Activated naive CD8-positive, alpha-beta T cell (primary cell): ENCODE results near the gene LARGE1.

Experiments
- H3K27ac Mint-ChIP-seq: one replicate; pipeline ENCODE4 v1.8.0; 2021; ENCODE audit warnings: mixed read lengths
- H3K27me3 Mint-ChIP-seq: one replicate; pipeline ENCODE4 v1.8.0; 2021; ENCODE audit warnings: mixed read lengths
- H3K36me3 Mint-ChIP-seq: one replicate; pipeline ENCODE4 v1.8.0; 2021; ENCODE audit warnings: mixed read lengths
- H3K4me1 Mint-ChIP-seq: one replicate; pipeline ENCODE4 v1.8.0; 2021; ENCODE audit warnings: low read depth, mixed read lengths
- H3K4me3 Mint-ChIP-seq: one replicate; pipeline ENCODE4 v1.8.0; 2021; ENCODE audit warnings: mild to moderate bottlenecking, mixed read lengths
- H3K9me3 Mint-ChIP-seq: one replicate; pipeline ENCODE4 v1.8.0; 2021; ENCODE audit warnings: low read depth, mixed read lengths

The LARGE1 gene

DNA sequence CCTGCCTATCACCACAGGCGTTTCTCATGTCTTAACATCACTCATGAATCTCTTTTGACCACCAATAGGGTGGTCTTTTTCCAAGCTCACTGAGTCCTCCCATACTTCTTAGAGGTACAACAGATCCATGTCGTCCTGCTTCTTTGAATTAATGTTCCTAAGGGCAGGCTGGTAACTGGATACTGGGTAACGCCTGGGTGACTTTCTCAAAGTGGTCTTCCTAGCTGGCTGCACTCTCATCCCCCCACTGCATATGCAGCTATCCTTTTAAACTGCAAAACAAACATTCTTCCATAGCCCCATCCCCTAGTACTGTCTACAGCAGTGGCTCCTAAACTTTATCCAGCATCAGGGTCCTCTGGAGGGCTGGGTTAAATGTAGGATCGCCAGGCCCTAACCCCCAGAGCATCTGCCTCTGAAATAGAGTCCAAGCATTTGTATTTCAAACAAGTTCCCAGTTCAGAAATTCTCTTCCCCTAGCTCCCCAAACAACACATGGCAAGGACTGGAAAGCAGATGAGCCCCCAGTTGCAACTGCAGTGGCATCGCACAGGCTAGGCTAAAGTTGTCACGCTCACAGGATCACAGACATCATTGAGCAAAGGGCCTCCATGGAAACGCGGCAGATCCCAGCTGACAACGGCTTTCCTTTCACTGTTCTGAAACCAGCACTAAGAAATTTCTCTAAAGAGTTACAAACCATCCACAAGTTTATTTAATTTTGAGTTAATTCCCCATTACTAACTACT lies 204.9 kb downstream of the LARGE1 start:
- Mint-ChIP-seq H3K27me3 (no peaks in the 10 kb centered on the region), H3K36me3 (peaks cover 5% of the 10 kb centered on the region), H3K27ac (no peak overlapping the region), H3K4me1 (no peaks in the 10 kb centered on the region), H3K9me3 (peaks cover 8% of the 10 kb centered on the region), H3K4me3 (no peak overlapping the region)

DNA sequence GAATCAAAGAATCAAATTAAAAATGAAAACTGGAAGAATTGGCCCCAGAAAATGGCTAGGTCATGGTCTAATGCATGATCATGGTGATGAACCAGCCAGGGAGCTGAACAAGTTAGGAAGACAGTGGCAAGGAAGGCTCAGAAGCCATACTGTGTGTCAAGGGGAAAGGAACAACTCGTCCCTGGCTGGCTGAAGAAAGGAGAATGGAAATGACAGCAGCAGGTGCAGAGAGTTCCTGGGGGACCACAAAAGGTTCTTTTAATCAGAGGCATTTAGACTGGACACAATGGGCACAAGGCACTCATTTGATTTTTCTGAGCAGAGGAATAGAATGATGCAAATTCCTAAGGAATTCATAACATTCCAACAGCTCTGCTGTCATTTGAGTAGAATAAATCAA lies 209.9 kb downstream of the LARGE1 start:
- H3K27me3 Mint-ChIP-seq = no peaks in the 10 kb centered on the region
- H3K36me3 Mint-ChIP-seq = peaks cover 5% of the 10 kb centered on the region
- no peak overlapping the region for H3K27ac Mint-ChIP-seq
- H3K4me1 Mint-ChIP-seq = no peaks in the 10 kb centered on the region
- peaks cover 3% of the 10 kb centered on the region for H3K9me3 Mint-ChIP-seq
- no peak overlapping the region for H3K4me3 Mint-ChIP-seq

DNA sequence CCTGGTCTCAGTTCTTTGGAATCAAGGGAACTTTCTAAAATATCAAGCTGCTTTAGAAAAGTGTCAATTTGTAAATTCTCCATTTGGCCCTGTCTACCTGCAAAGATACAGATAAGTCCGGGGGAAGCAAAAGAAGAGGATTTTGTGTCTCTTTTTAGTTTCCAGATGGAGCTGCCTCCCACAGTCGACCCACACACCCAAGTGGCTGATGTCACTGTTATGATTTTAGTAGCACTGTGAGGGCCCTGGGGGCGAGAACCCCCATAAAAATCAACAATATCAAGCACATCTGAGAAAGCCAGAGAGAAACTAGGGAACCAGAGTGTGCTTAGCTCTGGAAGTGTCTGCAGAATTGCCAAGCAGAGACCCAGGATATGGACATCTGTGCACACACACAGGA lies 212.7 kb downstream of the LARGE1 start:
- no peak overlapping the region for H3K27ac Mint-ChIP-seq
- no peaks in the 10 kb centered on the region for H3K4me1 Mint-ChIP-seq
- H3K36me3 Mint-ChIP-seq = peaks cover 5% of the 10 kb centered on the region
- no peaks in the 10 kb centered on the region for H3K27me3 Mint-ChIP-seq
- H3K4me3 Mint-ChIP-seq = no peak overlapping the region
- peaks cover 4% of the 10 kb centered on the region for H3K9me3 Mint-ChIP-seq

DNA sequence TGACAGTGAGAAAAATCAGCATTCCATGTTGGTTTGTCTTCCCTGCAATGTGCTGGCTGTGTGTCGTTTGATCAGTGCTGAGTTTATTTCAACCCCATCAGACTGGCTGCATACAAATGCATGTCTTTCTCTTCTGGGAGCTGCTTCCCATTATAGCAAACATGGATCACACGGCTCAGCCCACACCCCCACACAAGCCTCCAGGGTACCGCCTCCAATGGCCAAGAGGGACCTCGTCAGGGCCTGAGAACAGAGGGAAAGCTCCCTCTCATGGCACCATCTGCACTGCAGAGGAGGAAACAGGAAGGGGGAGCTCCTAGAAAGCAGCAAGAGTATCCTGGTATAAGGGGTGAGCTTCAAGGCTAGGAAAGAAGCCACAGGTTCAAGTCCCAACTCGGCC lies 214.2 kb downstream of the LARGE1 start:
- Mint-ChIP-seq H3K27ac (no peak overlapping the region), H3K9me3 (peaks cover 4% of the 10 kb centered on the region), H3K27me3 (no peaks in the 10 kb centered on the region), H3K4me1 (no peaks in the 10 kb centered on the region), H3K36me3 (no peaks in the 10 kb centered on the region), H3K4me3 (no peak overlapping the region)

DNA sequence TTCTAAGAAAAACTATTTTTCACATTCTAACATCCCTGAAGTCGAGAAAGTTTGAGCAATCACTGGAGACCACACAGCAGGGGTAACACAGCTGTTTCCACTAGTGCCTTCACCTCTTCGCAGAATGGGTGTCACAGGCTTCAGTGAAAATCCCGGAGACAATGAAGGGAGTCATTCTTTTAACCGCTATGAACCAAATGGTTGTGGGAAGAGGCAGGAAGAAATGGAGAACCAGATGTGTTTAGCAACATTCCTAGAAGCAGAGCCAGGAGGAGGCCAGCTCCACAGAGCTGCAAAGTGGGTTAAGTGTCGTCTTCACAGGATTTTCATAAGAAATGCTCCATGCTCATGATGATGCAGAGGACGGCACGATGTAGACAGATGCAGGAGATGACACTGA lies 221.1 kb downstream of the LARGE1 start:
- Mint-ChIP-seq H3K4me1 (no peaks in the 10 kb centered on the region), H3K27ac (no peak overlapping the region), H3K36me3 (no peaks in the 10 kb centered on the region), H3K4me3 (no peak overlapping the region), H3K27me3 (no peaks in the 10 kb centered on the region), H3K9me3 (peaks cover 10% of the 10 kb centered on the region)

DNA sequence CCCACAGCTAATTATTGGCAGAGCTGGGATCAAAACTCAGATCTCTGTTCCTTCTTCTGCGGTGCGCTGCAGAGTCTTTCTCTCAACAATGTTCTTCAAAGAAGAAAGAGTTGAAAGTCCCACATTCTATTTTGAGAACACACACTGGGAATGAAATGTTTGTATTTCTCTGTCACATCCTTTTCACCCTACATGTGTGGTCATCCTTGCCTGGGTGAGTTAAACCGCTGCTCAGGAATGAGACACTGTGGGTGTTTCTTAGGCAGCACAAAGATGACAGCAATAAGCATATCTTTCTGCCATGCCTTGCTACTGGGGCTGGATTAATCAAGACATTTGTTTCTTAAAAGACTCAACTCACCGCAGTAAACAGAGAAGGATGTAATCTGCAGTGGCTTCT lies 222.6 kb downstream of the LARGE1 start:
- Mint-ChIP-seq H3K4me3 (no peak overlapping the region), H3K27me3 (no peaks in the 10 kb centered on the region), H3K4me1 (no peaks in the 10 kb centered on the region), H3K9me3 (peaks cover 9% of the 10 kb centered on the region), H3K27ac (no peak overlapping the region), H3K36me3 (no peaks in the 10 kb centered on the region)

DNA sequence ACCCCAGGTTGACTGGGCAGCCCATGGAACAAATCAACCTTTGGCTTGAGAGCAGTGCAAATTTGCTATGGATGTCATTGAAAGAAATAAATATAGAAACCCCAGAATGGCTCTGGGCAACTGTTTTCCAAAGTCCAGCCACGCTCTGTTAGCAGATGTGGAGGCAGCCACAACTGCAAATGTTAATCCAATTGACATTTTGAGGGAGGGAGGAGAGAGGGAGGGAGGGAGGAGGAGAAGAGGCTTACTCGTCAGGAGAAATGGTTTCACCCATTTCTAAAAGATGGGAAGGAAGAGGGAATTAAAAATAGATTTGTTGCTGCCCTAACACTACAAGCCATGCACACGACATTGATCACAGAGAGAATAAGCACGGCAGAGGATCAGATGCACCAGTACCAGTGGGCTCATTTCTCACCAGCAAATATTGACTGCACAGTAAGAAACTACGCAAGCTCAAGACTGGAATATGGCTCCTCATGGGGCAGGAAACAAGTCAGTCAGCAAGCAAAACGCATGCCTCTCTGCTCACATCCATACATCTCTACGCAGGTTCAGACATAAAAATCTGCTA lies 229.1 kb downstream of the LARGE1 start:
- no peak overlapping the region for H3K27ac Mint-ChIP-seq
- no peak overlapping the region for H3K4me3 Mint-ChIP-seq
- no peaks in the 10 kb centered on the region for H3K4me1 Mint-ChIP-seq
- peaks cover 2% of the 10 kb centered on the region for H3K27me3 Mint-ChIP-seq
- peaks cover 2% of the 10 kb centered on the region for H3K36me3 Mint-ChIP-seq
- H3K9me3 Mint-ChIP-seq = peaks cover 9% of the 10 kb centered on the region

DNA sequence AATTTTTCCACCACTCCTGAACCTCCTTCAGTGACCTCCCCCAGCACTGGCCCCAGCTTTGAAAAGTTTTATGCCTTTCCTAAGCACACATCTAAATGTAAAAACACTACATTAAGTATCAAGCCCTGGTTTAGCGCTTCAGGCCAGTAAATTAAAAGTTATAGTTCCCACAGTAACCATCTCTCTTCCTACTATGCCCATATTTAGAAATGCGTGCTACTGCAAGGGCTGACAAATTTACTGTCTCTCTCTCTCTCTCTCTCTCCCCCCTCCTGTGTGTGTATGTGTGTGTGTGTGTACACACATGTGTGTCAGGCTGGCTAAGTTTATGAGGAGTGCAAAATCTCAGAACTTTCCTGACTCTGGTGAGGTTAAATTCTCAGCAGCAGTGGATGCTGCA lies 231.4 kb downstream of the LARGE1 start:
- no peak overlapping the region for H3K27ac Mint-ChIP-seq
- peaks cover 4% of the 10 kb centered on the region for H3K27me3 Mint-ChIP-seq
- H3K9me3 Mint-ChIP-seq = peaks cover 6% of the 10 kb centered on the region
- H3K4me1 Mint-ChIP-seq = no peaks in the 10 kb centered on the region
- H3K4me3 Mint-ChIP-seq = no peak overlapping the region
- H3K36me3 Mint-ChIP-seq = peaks cover 4% of the 10 kb centered on the region

DNA sequence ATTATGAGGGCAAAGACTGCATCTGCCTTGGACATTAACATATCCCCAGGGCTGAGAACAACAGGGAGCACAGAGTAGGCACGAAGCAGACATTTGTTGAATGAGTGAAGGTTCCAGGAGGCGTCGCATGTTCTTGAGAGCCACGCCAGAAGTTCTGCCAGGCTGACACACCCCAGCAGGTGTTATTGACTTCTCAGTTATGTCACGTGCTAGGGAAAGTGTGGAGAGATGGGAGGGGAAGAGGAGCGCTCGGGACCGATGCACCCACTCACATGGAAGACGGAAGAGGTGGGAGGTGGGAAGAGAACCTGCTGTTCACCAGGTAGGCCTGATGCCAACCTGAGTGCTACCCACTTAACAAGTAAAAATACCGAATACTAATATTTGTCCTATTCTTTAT lies 232.8 kb downstream of the LARGE1 start:
- H3K27ac Mint-ChIP-seq = no peak overlapping the region
- peaks cover 4% of the 10 kb centered on the region for H3K27me3 Mint-ChIP-seq
- H3K9me3 Mint-ChIP-seq = peaks cover 3% of the 10 kb centered on the region
- H3K36me3 Mint-ChIP-seq = peaks cover 4% of the 10 kb centered on the region
- no peak overlapping the region for H3K4me3 Mint-ChIP-seq
- H3K4me1 Mint-ChIP-seq = no peaks in the 10 kb centered on the region

DNA sequence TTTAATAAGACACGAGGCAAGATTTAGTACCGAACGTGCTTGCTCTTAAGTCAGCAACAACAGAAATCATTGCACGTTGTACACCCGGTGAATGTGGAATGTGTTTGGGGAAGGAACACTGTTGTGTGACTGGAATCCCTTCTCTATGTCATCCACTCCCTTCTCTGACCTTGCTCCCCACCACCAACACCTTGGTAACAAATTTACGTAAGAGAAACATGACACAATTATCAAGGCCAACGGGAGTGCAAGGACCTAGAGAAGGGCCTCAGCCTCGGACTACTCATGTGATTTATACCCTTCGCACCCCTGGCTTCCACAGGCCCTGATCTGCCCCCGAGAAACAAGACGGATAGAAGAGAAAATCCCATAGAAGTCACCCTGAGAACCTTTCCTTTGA lies 236.2 kb downstream of the LARGE1 start:
- Mint-ChIP-seq H3K9me3 (peaks cover 3% of the 10 kb centered on the region), H3K27ac (no peak overlapping the region), H3K4me1 (no peaks in the 10 kb centered on the region), H3K4me3 (no peak overlapping the region), H3K36me3 (peaks cover 4% of the 10 kb centered on the region), H3K27me3 (peaks cover 4% of the 10 kb centered on the region)

DNA sequence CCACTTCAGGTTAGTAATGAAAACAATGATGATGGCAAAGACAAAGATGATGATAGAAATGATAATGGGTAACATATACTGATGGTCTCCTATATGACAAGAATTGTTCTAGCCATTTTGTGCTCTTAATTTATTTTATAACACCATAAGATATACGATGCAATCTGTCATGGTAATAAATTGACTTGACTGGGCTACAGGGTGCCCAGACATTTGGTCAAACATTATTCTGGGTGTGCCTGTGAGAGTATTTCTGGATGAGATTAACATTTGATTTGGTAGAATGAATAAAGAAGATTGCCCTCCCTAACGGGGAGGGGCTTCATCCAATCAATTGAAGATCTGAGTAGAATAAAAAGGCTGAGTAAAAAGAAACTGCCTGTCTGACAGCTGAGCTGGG lies 237.3 kb downstream of the LARGE1 start:
- Mint-ChIP-seq H3K36me3 (peaks cover 2% of the 10 kb centered on the region), H3K4me3 (no peak overlapping the region), H3K27me3 (peaks cover 4% of the 10 kb centered on the region), H3K9me3 (peaks cover 3% of the 10 kb centered on the region), H3K4me1 (no peaks in the 10 kb centered on the region), H3K27ac (no peak overlapping the region)

DNA sequence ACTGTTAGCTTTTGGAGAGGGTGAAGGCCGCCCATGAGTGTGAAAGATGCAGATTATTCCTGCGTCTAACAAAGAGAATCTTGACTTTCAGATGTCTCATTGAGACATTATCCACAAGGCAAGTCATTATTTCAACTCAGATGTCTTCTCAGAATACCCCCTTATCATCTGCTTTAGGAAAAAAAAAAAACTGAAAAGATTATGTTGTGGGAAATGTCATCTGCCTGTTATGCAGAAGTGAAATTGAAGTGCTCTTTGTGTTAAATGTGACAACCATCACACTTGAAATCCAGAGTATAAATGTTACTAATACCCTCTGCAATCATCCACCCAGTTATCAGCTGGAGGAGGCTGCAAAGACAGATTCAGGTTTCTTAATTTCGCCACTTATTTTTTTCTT lies 239.6 kb downstream of the LARGE1 start:
- H3K36me3 Mint-ChIP-seq = peaks cover 2% of the 10 kb centered on the region
- H3K4me3 Mint-ChIP-seq = no peak overlapping the region
- H3K27ac Mint-ChIP-seq = no peak overlapping the region
- peaks cover 3% of the 10 kb centered on the region for H3K9me3 Mint-ChIP-seq
- peaks cover 2% of the 10 kb centered on the region for H3K27me3 Mint-ChIP-seq
- no peaks in the 10 kb centered on the region for H3K4me1 Mint-ChIP-seq

DNA sequence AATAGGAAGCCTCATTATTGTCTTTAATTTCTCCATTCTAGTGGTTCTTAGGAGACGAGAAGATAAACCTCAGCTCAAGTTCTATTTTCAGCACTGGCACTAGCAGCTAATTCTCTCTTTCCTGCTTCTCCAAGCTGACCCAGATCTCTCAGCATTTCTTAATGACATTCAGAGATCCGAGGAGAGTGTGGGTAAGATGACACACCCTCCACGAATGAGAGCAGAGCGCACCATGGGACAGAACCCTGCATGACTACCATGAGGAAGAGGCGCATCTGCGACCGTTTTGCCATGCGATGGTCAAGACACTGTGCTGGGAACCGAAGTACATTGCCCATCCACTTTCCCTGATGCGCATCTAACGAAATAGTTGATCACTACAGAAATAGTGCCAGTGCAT lies 241.8 kb downstream of the LARGE1 start:
- Mint-ChIP-seq H3K27ac (no peak overlapping the region), H3K4me1 (no peaks in the 10 kb centered on the region), H3K4me3 (no peak overlapping the region), H3K36me3 (no peaks in the 10 kb centered on the region), H3K9me3 (no peaks in the 10 kb centered on the region), H3K27me3 (no peaks in the 10 kb centered on the region)

DNA sequence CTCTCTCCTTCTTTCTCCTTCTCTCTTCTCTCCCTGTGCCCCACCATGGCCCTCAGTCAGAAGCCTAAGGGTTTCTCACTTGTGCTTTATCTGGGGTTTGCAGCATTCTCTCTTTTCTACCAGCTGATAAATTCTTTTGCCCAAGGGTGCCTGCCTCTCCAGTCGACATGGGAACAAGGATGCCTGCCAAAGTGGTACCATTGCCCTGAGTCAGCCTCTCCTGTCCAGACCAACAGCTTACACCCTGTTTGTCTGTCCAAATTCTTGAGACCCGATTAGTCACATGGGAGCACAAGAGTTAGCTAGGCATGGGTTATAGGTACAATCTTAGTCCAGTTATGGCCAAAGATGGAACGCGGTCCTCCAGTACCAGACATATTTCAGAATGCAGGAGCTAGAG lies 242.7 kb downstream of the LARGE1 start:
- Mint-ChIP-seq H3K4me3 (no peak overlapping the region), H3K27me3 (peaks cover 1% of the 10 kb centered on the region), H3K9me3 (no peaks in the 10 kb centered on the region), H3K27ac (no peak overlapping the region), H3K4me1 (no peaks in the 10 kb centered on the region), H3K36me3 (no peaks in the 10 kb centered on the region)

DNA sequence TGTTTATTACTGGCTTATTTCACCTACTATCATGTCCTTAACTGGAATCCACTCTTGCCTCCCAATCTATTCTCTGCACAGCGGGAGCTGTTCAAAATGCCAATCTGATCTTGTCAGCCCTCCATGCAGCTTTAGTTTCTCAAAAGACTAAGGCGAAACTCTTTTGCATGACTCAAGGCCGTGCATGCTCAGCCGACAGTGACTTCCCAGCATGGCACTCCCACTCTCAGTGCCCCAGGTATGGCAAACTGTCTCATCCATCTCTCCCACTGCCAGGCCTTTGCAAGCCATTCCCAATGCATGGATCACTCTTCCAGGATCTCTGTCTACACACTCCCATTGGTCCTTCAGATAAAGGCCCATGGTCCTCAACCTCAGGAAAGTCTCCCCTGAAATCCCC lies 245.9 kb downstream of the LARGE1 start:
- no peaks in the 10 kb centered on the region for H3K9me3 Mint-ChIP-seq
- H3K27ac Mint-ChIP-seq = no peak overlapping the region
- H3K4me3 Mint-ChIP-seq = no peak overlapping the region
- peaks cover 1% of the 10 kb centered on the region for H3K27me3 Mint-ChIP-seq
- H3K4me1 Mint-ChIP-seq = no peaks in the 10 kb centered on the region
- no peaks in the 10 kb centered on the region for H3K36me3 Mint-ChIP-seq

DNA sequence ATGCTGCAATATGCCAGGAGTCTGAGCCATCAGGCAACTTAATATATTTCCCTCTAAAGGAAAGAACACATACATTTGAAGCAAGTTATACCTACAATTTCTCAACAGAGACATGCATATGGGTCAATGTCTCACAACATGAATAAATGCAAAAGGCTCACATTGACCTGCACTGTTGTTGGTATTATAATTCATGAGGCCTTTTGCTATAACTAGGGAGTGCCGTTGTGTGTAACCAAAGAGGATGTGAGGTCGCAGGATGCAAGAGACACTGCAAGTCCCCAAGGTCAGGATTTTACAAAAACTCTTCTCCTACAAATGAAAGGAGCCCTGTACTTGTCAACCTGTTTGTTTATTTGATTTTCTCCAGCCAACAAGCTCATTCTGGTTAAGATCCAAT lies 250.5 kb downstream of the LARGE1 start:
- no peaks in the 10 kb centered on the region for H3K9me3 Mint-ChIP-seq
- H3K4me3 Mint-ChIP-seq = no peak overlapping the region
- peaks cover 6% of the 10 kb centered on the region for H3K27me3 Mint-ChIP-seq
- H3K4me1 Mint-ChIP-seq = no peaks in the 10 kb centered on the region
- no peaks in the 10 kb centered on the region for H3K36me3 Mint-ChIP-seq
- H3K27ac Mint-ChIP-seq = no peak overlapping the region
